HCT116 (cell line): ENCODE data around the gene MFSD6L. TPM values are rescaled to one million over a fixed set of nuclear protein-coding genes. Genes with fewer than 3 reads are reported as not detected.

Experiments used
- ATAC-seq: fragments of 200-7000 bp; cut with Tn5 transposase; 2 replicates; pipeline ENCODE4 v1.9.1; 2020; ENCODE audit warnings: mild to moderate bottlenecking, moderate library complexity
- BruUV-seq: library from RNA; stranded (reverse); fragments of 400-500 nt; replicated peaks from 2 replicates; lab custom pipeline; 2021; lab: Mats Ljungman, UMichigan
- CTCF ChIA-PET: fragments of 300-600 bp; sonication (Branson Sonifier 250); formaldehyde crosslinking; loops from one replicate; lab custom pipeline; 2021; ENCODE audit warnings: antibody characterized with exemption; lab: Charles Lee
- POLR2A ChIA-PET: fragments of 300-600, 350-600 bp; sonication (Branson Sonifier 250); formaldehyde crosslinking; loops from one replicate; lab custom pipeline; 2021; ENCODE audit warnings: antibody characterized with exemption; lab: Charles Lee
- RAD21 ChIA-PET, 2 experiments: fragments of 300-600 bp; sonication (Branson Sonifier 250); formaldehyde crosslinking; loops; one replicate each; lab custom pipeline; 2023; ENCODE audit warnings: low total read pairs in 2 of 2; ENCODE audit not compliant: uncharacterized antibody in 2 of 2, unreplicated experiment in 2 of 2, low non-redundant PET in 1 of 2; lab: Charles Lee
- DNase-seq: peaks from one replicate; pipeline ENCODE4 v3.0.0-alpha.2; 2010; ENCODE audit warnings: low read depth, low spot score
- H2AFZ ChIP-seq: fragments of 200-600 bp; shearing (Covaris generic), sonication (generic); 2 replicates; pipeline ENCODE4 v1.6.1; 2017; ENCODE audit warnings: low read depth, mixed run types, mixed read lengths, antibody characterized with exemption, low read length; ENCODE audit not compliant: poor library complexity, severe bottlenecking
- H3K27ac ChIP-seq: 2 replicates; pipeline ENCODE4 v1.5.1; 2012; ENCODE audit warnings: low read depth, low read length
- H3K27me3 ChIP-seq: fragments of 200-600 bp; sonication (generic); 2 replicates; pipeline ENCODE4 v1.6.1; 2016; ENCODE audit warnings: mixed run types, low read length, mixed read lengths; ENCODE audit not compliant: insufficient read depth
- H3K36me3 ChIP-seq, 2 experiments: fragments of 200-500 bp in 1 of 2; fragments of 200-600 bp in 1 of 2; sonication (Bioruptor generic) in 1 of 2; sonication (generic) in 1 of 2; 2 replicates each; pipeline versions ENCODE4 v1.5.1 to v1.6.1; 2014 to 2016; ENCODE audit warnings: low read length in 2 of 2, inconsistent platforms in 1 of 2, mixed read lengths in 1 of 2, mixed run types in 1 of 2; ENCODE audit not compliant: insufficient read depth in 2 of 2, control insufficient read depth in 1 of 2
- H3K4me1 ChIP-seq, 2 experiments: fragments of 200-600 bp in 1 of 2; sonication (generic) in 1 of 2; 2 replicates each; pipeline versions ENCODE4 v1.5.1 to v1.6.1; 2012 to 2017; ENCODE audit warnings: low read length in 2 of 2, inconsistent platforms in 1 of 2, mild to moderate bottlenecking in 1 of 2, mixed read lengths in 1 of 2, mixed run types in 1 of 2, moderate library complexity in 1 of 2; ENCODE audit not compliant: insufficient read depth in 2 of 2, control insufficient read depth in 1 of 2
- H3K4me2 ChIP-seq: fragments of 200-600 bp; sonication (generic); 2 replicates; pipeline ENCODE4 v1.6.1; 2017; ENCODE audit warnings: mixed run types, low read length, mixed read lengths
- H3K4me3 ChIP-seq, 2 experiments: fragments of 200-600 bp in 1 of 2; sonication (generic) in 1 of 2; replicated peaks in 1 of 2; 2 replicates each; pipeline ENCODE4 v1.5.1; 2011 to 2016; ENCODE audit warnings: low read length in 2 of 2, control low read depth in 1 of 2, low read depth in 1 of 2, mild to moderate bottlenecking in 1 of 2, mixed read lengths in 1 of 2, mixed run types in 1 of 2
- H3K79me2 ChIP-seq: fragments of 200-600 bp; sonication (generic); 2 replicates; pipeline ENCODE4 v1.6.1; 2017; ENCODE audit warnings: mild to moderate bottlenecking, mixed run types, low read length, moderate library complexity, mixed read lengths; ENCODE audit not compliant: insufficient read depth
- H3K9ac ChIP-seq: fragments of 200-600 bp; sonication (generic); 2 replicates; pipeline ENCODE4 v1.6.1; 2016; ENCODE audit warnings: low read length, mixed read lengths
- H3K9me2 ChIP-seq: fragments of 200-600 bp; sonication (generic), shearing (Covaris generic); 2 replicates; pipeline ENCODE4 v1.6.1; 2017; ENCODE audit warnings: mixed run types, mild to moderate bottlenecking, moderate library complexity; ENCODE audit not compliant: insufficient read depth
- H3K9me3 ChIP-seq, 2 experiments: fragments of 200-500 bp in 1 of 2; fragments of 200-600 bp in 1 of 2; sonication (Bioruptor generic) in 1 of 2; sonication (generic) in 1 of 2; 2 replicates each; pipeline ENCODE4 v1.6.1; 2014 to 2017; ENCODE audit warnings: low read length in 2 of 2, mixed read lengths in 2 of 2, inconsistent platforms in 1 of 2, low read depth in 1 of 2, mild to moderate bottlenecking in 1 of 2, mixed run types in 1 of 2, moderate library complexity in 1 of 2; ENCODE audit not compliant: control insufficient read depth in 1 of 2, insufficient read depth in 1 of 2
- H4K20me1 ChIP-seq: fragments of 200-600 bp; sonication (generic), shearing (Covaris generic); 2 replicates; pipeline ENCODE4 v1.6.1; 2017; ENCODE audit warnings: mixed run types, mild to moderate bottlenecking, moderate library complexity; ENCODE audit not compliant: insufficient read depth
- EZH2phosphoT487 ChIP-seq: fragments of 200-600 bp; IDR thresholded peaks from 2 replicates; pipeline ENCODE4 v1.6.1; 2018; ENCODE audit warnings: antibody characterized with exemption, borderline replicate concordance
- JUND ChIP-seq: IDR thresholded peaks from 2 replicates; pipeline ENCODE4 v1.6.1; 2012
- MAX ChIP-seq: IDR thresholded peaks from 2 replicates; pipeline ENCODE4 v1.6.1; 2012
- REST ChIP-seq: IDR thresholded peaks from 2 replicates; pipeline ENCODE4 v1.6.1; 2012; ENCODE audit warnings: low read depth
- SRF ChIP-seq: IDR thresholded peaks from 2 replicates; pipeline ENCODE4 v1.6.1; 2012; ENCODE audit warnings: low read depth
- YY1 ChIP-seq: IDR thresholded peaks from 2 replicates; pipeline ENCODE4 v1.6.1; 2011; ENCODE audit warnings: low read length, low read depth, moderate library complexity, mild to moderate bottlenecking; ENCODE audit not compliant: insufficient replicate concordance; ENCODE audit errors: extremely low read depth
- ZBTB33 ChIP-seq: IDR thresholded peaks from 2 replicates; pipeline ENCODE4 v1.6.1; 2011; ENCODE audit warnings: mild to moderate bottlenecking, low read length, moderate library complexity; ENCODE audit not compliant: insufficient replicate concordance; ENCODE audit errors: extremely low read depth
- ZNF274 ChIP-seq: fragments of 200-500 bp; sonication (Bioruptor generic); IDR thresholded peaks from 2 replicates; pipeline ENCODE4 v1.6.1; 2014; ENCODE audit warnings: mild to moderate bottlenecking, low read depth, low read length, inconsistent platforms
- intact Hi-C: fragments of 100-400 bp; cut with micrococcal nuclease; formaldehyde crosslinking; loops from 2 replicates; pipeline ENCODE4 v1.10.0; 2022
- total RNA-seq: library from RNA; stranded (reverse); gene quantifications from one replicate; pipeline ENCODE4 v1.2.1, GENCODE V29; 2021; ENCODE audit not compliant: unreplicated experiment

MFSD6L gene
- total RNA-seq, 1 experiment from 2014 or later = not detected

DNA sequence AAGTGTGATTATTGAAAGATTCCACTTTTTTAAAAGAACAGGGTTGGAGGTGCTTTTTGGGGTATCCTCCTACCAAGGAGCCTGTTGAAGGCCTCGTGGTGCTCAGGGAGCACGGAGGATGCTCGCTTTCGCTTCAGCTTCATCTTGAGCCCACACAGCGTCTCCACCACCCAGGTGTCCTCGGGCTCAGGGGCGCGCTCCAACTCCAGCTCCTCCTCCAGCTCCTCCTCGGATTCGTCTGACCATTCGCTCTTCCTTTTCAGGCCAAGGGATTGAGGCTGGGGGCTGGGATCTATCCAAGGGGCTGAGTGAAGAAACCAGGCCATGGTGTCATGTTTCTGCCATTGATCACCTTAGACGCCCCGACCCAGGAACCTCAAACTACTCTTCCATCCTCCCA lies 42.0 kb downstream of the MFSD6L start:
- ChIA-PET RAD21 (no interaction called here), CTCF (interaction anchor here (1.2 kb wide), 1 partner anchor 28 kb away, joined by 3 read pairs; no protein-coding TSS in a partner anchor)

More for the DNA sequence above, 42.0 kb downstream of the MFSD6L start:
- no peaks in the 10 kb centered on the region for H3K9me2 ChIP-seq
- no peak for DNase-seq
- BruUV-seq = no TSS peak
- TF ChIP-seq JUND (no peak), MAX (no peak), YY1 (no peak), ZBTB33 (no peak), REST (no peak), ZNF274 (no peak), SRF (no peak), EZH2phosphoT487 (no peak)
- TF ChIP-seq, all 23 proteins: peak for 0
- Histone ChIP-seq H3K27me3 (no peaks in the 10 kb centered on the region), H3K36me3 (no peaks in the 10 kb centered on the region), H4K20me1 (no peaks in the 10 kb centered on the region), H3K9ac (no peak overlapping the region), H3K4me3 (no peak overlapping the region), H2AFZ (no peak overlapping the region), H3K4me2 (no peak overlapping the region), H3K27ac (no peak overlapping the region), H3K9me3 (no peaks in the 10 kb centered on the region), H3K4me1 (no peaks in the 10 kb centered on the region), H3K79me2 (no peaks in the 10 kb centered on the region)
- POLR2A ChIA-PET = no interaction called here
- intact Hi-C loops = no loop called here
- no peak for ATAC-seq
